NCI-H2171 (cell line): ENCODE data around the gene SCYGR2.
"Not testable (repeated sequence)": the region's sequence is repeated elsewhere in the genome, so short reads cannot be mapped to it uniquely, and the experiment has no call there.

Source experiments
- DNase-seq: peaks from one replicate; lab custom pipeline; 2025; lab: John Stamatoyannopoulos, UW

SCYGR2 gene, protein sequence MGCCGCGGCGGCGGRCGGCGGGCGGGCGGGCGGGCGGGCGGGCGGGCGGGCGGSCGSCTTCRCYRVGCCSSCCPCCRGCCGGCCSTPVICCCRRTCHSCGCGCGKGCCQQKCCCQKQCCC

DNA sequence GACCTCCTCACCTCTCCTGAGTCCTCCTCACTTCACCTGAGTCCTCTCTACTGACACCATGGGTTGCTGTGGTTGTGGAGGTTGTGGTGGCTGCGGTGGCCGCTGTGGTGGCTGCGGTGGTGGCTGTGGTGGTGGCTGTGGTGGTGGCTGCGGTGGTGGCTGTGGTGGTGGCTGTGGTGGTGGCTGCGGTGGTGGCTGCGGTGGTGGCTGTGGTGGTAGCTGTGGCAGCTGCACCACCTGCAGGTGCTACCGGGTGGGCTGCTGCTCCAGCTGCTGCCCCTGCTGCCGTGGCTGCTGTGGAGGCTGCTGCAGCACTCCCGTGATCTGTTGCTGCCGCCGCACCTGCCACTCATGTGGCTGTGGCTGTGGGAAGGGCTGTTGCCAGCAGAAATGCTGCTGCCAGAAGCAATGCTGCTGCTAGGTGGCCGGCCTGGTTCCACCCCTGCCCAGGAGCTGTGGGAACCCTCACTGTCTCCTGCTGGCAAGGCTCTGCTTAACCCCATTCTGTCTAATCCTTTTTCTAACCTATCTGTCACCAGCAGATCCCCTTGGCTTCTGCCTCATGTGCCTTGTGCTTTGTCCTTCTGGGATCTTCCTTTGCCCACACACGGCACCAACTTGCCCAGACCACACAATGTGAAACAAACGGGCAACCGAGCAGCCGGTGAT lies at the start of gene SCYGR2:
Gene SCYGR2 (plus strand): TSS at position 59 of the 669 bp plus-strand sequence. CDS start 0 bp downstream, at position 59.
- not testable (repeated sequence) for DNase-seq

DNA sequence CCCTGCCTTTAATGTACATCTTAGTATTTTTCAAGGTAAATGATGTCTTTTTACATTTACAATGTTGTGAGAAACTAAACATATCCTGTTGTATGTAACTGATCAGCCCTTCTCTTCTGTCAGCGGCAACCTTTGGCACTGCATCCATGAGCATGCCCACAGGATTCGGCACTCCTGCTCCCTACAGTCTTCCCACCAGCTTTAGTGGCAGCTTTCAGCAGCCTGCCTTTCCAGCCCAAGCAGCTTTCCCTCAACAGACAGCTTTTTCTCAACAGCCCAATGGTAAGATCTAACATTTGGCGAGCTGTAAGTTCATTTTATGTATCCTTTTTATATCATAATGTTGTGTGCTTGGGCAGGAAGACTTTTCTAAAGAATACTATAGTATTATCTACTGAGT lies 46.9 kb upstream of the SCYGR2 start:
- DNase-seq: no peak

DNA sequence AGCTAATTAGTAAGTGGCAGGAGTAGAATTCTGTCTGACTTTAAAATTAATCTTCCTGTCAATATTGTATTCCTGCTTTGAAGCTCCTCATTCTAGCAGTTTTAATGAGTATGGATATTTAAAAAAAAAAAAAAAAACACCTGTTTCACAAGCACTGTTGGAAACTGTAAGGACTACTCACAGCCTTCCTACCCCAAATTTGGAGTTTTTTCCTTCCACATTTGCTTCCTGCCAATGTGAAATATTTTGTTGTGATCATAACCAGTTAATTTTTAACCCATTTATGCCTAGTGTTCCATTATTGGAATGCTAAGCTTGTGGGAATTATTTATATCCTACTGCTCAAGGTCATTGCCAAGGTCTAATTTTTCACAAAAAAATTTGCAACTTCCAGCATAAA lies 36.1 kb upstream of the SCYGR2 start:
- DNase-seq: no peak

DNA sequence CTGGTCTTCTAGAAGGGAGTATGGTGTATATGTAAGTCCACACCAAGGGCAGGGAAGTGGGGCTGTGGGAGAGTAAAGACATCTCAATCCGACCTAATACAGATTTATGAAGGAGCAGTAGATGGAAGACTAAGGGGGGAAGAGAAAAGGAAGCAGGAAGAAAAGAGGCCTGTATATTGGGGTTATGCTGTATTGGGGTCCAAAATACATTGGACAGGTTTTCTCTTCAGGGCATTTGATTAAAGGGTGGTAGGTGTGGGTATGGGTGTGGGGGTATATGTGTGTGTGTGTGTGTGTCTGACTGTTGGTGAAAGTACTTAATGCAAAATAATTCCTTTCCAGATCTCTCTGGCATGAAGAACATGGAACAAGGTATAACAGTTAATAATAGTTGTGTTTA lies 33.6 kb upstream of the SCYGR2 start:
- no peak for DNase-seq

DNA sequence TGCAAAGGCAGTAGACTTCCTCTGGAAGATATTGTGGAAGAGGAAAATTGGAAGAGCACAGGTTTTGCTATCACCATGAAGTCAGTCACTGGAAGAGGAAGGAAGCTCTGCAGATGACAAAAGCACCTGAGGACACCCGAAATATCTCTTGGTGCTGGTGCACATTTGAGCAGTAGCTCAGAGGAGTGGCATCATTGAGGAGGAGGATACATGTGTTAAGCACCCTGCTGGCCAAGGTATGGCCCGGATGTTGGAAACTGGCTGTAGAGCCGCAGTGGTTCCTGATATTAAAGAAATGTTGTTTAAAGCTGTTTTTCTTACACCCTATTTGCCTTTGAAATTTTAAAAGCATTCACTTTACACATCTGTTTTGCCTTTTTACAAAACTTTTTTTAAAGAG lies 32.7 kb upstream of the SCYGR2 start:
- DNase-seq: no peak

DNA sequence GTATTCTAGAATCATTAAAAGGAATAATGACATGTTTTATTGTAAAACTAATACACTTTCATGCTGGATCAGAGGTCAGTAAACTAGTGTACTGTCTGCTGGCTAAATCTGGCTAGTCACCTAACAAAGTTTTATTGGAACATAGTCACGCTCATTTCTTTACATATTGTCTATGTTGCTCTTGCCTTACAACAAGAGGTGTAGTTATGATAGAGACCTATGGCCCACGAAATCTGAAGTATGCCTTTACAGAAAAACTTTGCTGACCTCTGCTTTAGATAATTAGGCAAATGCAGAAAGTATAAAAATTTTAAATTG lies 29.9 kb upstream of the SCYGR2 start:
- no peak for DNase-seq

DNA sequence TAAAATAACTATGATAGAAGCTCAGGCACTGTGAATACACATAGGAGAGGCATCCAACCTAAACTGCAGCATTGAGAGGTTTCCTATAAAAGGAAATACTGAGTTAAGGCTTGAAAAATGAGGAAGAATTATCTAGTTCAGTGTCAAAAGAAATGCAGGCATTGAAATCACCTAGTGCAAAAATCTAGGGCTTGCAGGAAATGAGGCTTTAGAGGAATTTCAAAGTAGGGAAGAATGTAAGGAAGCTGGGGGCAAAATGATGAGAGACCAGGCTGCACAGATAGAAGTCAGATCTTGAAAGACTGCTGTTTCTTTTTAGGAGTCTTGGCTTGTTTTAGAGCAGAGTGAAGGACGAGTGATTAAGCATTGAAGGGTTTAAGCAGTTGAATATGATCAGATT lies 28.1 kb upstream of the SCYGR2 start:
- no peak for DNase-seq

DNA sequence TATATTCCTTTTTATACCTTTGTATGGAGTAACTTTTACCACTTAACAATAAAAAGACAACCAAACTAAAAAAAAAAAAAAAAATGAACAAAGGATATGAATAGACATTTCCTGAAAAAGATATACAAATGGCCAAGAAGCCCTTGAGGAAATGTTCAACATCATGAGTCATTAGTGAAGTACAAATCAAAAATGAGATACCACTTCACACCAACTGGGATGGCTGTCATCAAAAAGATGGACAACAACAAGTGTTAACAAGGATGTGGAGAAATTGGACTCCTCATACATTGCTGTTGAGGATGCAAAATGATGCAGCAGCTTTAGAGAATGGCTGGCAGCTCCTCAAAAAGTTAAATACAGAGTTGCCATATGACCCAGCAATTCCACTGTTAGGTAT lies 22.6 kb upstream of the SCYGR2 start:
- DNase-seq: no peak

DNA sequence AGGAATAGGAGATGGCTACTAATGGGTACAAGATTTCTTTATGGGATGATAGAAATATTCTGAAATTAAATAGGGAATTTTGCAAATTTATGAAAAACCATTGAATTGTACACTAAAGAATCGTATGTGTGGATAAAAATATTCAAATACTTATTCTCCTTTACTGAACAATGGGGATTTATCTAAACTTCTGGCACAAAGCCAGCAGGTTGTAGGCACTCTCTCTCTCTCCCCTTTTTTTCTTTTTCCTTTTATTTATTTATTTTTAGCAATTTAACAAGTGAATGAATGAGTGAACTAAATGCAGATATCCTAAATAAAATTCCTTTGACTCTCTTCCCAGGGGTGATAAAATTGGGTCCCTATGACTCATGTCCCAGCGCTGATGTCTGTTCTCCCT lies 21.9 kb upstream of the SCYGR2 start:
- no peak for DNase-seq

DNA sequence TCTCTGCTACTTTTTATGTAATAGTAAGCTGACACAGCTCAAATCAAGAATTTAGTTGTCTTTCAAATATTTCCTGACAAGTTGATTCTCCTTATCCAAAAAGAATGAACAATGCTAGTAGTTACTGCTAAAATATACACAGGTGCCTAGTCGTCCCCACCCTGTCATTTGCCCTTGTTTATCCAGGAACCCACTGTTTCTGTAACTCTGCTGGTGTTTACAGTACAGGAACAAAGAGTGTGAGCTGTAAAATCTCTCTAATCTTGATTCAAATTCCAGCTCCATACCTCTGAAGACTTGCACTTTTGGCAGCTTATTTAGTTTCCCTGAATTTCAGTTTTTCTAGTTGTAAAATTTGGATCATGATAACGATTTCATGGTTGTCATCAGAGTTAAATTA lies 21.1 kb upstream of the SCYGR2 start:
- DNase-seq: no peak

DNA sequence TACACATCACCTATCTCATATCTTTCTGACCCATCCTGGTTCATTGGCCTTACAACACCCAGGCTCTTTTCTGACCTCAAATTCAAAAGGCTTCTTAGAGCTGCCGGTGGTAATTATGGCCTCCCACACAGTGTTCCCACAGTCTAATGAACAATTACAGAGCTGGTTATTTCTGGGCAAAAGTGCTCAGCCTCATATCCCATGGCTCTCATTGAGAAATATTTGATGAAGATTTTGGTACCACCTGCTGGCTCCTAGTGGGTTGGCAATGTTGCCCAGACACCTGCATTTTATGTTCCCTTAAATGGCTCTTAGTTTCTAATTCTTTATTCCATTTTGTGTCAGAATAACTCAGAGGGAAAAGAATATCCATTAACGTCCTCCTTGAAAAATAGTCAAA lies 20.1 kb upstream of the SCYGR2 start:
- no peak for DNase-seq

DNA sequence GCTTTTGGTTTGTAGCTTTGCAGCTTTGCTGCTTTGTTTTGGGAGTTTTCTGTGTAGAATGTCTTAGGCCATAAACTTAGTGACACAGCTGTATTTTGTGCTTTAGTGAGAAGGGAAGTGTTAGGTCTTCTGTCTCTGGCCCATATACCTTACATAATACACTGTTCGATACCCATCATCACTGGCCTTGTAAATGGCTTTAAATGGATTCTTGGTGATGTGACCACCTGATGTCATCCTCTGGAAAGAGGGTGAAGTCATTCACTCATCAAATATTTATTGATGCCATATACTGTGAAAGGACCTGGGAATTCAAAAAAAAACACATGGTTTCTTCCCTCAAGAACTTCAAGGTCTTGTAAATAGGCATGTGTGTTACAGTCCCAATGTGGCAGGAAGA lies 18.9 kb upstream of the SCYGR2 start:
- no peak for DNase-seq

DNA sequence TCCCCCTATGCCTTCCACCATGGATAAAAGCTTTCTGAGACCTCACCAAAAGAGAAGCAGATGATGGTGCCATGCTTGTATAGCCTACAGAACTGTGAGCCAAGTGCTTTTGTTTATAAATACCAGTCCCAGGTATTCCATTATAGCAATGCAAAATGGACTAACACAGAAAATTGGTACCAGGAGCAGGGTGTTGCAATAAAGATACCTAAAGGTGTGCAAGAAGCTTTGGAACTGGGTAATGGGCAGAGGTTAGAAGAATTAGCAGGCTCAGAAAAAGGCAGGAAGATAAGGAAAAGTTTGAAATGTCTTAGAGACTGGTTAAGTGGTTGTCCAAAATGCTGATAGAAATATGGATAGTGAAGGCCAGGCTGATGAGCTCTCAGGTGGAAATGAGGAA lies 16.3 kb upstream of the SCYGR2 start:
- no peak for DNase-seq

DNA sequence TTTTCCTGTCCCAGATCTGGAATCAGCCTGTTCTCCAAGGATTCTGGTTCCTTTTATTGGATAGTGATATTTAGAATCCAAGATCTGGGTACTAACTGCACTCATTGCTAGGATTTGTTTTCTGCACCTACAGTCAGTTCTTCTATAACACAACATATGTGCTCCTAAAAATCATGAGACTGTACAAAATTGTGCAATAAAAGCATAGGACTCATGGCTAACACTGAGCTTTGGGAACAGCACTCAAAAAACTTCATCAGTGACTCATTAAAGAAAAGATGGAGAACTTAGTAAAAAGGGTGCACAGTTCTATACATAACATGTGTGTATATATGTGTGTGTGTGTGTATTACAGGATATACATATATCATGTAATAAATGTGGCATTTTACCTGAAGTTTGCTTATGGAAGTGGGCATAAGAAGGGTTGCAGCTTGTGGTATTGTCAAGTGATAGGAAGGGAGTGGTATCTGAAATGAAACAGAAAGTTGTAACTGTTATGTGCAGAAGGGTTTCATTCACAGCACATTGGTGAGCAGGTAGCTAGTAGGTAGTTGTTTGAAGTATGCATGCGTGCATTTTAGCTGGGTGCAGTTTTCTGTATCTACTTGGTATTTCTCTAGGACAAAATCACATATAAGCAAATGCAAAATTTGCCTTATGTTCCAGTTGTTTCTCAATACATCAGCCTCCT lies 5.9 kb upstream of the SCYGR2 start:
- no peak for DNase-seq

DNA sequence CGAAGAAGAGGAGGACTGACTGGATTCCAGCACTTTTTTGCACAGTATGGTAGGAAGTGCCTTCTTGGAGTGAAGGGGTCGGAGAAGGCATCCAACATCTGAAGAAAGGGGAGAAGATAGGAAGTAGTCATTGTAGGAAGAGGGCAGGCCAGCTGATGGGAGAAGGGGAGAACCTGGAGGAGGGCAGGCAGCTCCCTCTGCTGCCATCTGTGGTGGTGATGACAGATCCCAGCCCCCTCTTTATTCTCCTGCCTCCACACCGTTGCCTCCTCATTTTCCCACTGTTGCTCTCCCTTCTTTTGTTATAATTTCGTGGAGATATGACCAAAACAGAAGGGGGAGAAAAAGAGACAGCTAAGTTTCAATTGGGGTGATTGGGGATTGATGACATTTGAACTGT lies 2.9 kb upstream of the SCYGR2 start:
- DNase-seq: no peak

DNA sequence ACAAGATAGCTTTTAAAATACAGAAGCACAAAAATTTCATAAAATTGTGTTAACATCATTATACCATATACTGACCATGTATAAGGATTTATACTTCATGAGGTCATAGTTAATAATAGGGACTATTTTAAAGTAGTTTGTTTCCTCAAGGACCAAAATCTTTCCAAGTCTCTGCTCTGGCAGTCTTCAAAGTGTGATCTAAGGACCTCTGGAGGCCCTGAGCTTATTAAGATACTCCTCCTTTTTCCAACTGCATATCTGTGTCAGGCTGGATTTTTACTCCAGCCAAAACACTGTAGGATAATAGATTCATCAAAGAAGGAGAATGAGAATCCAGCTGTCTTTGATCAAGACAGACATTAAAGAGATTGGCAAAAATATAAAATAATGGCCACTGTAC lies 1.7 kb upstream of the SCYGR2 start:
- DNase-seq: no peak

DNA sequence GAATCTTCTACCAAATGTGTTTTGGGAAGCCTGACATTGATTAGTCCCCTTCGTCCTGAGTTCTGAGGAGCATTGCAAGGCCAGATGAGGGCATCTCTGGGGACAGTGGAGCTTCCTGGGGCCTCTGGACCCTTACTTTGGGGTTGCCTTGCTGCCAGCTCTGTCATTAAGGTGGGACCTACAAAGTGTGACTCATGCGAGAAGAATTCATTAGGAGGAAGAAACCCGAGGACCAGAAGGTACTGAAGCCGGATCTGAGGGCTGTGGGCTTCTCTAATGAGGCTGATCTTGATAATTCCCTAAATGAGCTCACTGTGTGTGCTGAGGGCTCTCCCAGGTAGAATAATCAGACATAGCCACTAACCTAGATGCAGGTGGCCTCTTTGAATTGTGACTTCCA lies 695 bp upstream of the SCYGR2 start:
- no peak for DNase-seq

DNA sequence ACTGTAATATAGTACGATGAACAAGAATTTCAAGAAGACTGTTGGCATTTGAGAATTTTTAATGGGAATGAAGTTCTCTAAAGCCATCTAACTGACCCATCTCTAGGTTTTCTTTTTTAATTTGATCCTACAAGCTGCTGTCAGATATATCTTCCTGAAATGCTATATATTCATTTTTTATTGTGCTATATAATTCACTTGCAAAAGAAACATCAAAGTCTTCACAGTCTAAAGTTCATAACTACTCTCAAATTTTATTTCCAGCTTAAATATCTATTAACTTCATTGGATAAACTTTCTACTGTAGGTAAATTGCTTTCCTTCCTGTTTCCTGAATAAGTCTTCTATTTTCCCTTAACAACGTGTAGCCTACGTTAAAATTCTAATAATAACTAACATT lies 3.7 kb downstream of the SCYGR2 start:
- DNase-seq: no peak

DNA sequence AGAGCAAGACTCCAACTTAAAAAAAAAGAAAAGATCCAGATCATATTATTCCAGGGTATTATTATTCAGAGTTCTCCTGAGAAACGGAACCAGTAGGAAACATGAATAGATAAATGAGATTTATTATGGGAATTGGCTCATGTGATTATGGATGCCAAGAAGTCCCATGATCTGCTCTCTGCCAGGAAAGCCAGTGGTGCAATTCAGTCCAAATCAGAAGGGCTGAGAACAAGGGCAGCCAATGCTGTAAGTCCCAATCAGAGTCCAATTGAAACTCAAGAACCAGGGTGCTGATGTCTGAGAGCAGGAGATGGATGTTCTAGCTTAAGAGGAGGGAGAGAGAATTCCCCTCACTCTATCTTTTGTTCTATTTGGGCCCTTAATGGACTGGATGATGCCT lies 7.8 kb downstream of the SCYGR2 start:
- no peak for DNase-seq

DNA sequence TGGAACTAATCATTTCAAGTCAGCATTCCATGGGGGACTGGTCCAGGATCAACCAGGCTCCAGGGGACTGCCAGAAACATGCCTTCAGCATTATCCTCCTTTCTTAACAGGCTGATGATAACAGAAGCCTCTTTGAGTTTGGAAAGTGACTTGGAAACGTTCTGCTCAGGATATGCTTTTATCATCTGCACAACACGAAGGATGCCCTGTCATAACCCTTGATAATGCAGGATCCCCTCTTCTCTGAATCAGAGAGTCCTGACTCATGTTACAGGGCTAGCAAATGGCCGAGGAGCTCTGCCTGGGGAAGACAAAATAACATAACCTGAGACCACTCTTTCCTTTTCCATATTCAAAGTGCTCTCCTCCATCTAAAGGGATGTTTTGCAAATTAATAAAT lies 9.2 kb downstream of the SCYGR2 start:
- DNase-seq: no peak

DNA sequence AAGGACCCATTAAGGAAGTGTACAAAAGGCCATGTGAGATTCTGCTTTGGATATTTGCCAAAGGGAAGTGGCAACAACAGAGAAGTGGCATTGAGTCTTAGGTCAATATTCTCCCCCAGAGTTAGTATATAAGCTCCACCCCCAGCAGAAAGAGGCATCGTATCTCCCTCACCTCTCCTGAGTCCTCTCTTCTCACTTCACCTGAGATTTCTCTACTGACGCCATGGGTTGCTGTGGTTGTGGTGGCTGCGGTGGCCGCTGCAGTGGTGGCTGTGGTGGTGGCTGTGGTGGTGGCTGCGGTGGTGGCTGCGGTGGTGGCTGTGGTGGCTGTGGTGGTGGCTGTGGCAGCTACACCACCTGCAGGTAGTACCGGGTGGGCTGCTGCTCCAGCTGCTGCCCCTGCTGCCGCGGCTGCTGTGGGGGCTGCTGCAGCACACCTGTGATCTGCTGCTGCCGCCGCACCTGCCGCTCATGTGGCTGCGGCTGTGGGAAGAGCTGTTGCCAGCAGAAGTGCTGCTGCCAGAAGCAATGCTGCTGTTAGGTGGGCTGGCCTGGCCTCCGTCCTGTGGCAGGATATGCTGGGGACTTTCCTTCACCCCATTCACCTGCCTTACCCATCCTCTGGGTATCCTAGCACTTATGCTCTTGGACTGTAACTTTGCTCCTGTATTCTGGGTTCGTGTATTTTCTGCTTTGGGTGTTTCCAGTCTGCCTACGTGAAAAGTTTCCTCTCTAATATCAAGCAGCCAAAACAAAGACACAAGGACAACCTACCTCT lies 10.1 kb downstream of the SCYGR2 start:
- no peak for DNase-seq

DNA sequence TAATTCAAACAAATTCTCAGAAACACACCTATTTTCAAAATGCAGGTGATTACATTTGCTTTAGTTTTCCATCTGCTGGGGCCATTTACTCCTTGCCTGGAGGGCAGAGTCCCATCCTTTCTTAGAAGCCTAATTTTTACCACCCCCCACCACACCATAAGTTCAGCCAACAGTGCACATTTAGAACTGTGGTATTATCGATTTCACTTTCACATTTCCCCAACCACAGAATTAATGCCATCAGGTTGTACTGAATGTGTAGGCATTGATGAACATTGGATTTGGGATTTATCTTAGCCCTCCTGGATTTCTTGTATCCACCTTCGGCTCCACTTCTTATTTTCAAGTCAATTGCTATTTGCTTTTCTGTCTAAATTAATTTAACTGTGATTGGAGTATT lies 11.4 kb downstream of the SCYGR2 start:
- no peak for DNase-seq
